OCI-LY7 (cell line): Measurements from ENCODE around the gene VPS35. TPM values are rescaled to one million over a fixed set of nuclear protein-coding genes. Genes with fewer than 3 reads are reported as not detected.

Experiments
- BruUV-seq: library from RNA; stranded (reverse); fragments of 400-500 nt; replicated peaks from 2 replicates; lab custom pipeline; 2021; lab: Mats Ljungman, UMichigan
- CTCF ChIA-PET: fragments of 300-600 bp; sonication (Branson Sonifier 250); formaldehyde crosslinking; loops from one replicate; lab custom pipeline; 2022; ENCODE audit warnings: antibody characterized with exemption; ENCODE audit not compliant: unreplicated experiment; lab: Charles Lee
- POLR2A ChIA-PET: fragments of 300-600 bp; sonication (Branson Sonifier 250); formaldehyde crosslinking; loops from one replicate; lab custom pipeline; 2022; ENCODE audit warnings: antibody characterized with exemption; lab: Charles Lee
- DNase-seq: peaks from one replicate; pipeline ENCODE4 v3.0.0-alpha.2; 2015; ENCODE audit warnings: low spot score
- H2AFZ ChIP-seq: fragments of 200-600 bp; sonication (generic), shearing (Covaris generic); 2 replicates; pipeline ENCODE4 v1.6.1; 2014; ENCODE audit warnings: mild to moderate bottlenecking, antibody characterized with exemption, low read length, moderate library complexity
- H3K27ac ChIP-seq: fragments of 200-600 bp; sonication (generic); 2 replicates; pipeline ENCODE4 v1.5.1; 2014; ENCODE audit warnings: mixed run types, low read depth, mild to moderate bottlenecking, moderate library complexity, low read length, inconsistent platforms; ENCODE audit not compliant: poor library complexity, severe bottlenecking
- H3K36me3 ChIP-seq: fragments of 200-600 bp; sonication (generic); 2 replicates; pipeline ENCODE4 v1.6.1; 2014; ENCODE audit warnings: mild to moderate bottlenecking, antibody characterized with exemption, low read length, moderate library complexity, mixed read lengths; ENCODE audit not compliant: insufficient read depth
- H3K4me1 ChIP-seq: fragments of 200-600 bp; sonication (generic); 2 replicates; pipeline ENCODE4 v1.5.1; 2014; ENCODE audit warnings: mild to moderate bottlenecking, low read length; ENCODE audit not compliant: insufficient read depth, poor library complexity, severe bottlenecking
- H3K4me2 ChIP-seq: fragments of 200-600 bp; sonication (generic); 2 replicates; pipeline ENCODE4 v1.6.1; 2014; ENCODE audit warnings: mild to moderate bottlenecking, low read length
- H3K4me3 ChIP-seq: fragments of 200-600 bp; sonication (generic); 2 replicates; pipeline ENCODE4 v1.5.1; 2014; ENCODE audit warnings: mild to moderate bottlenecking, low read depth, low read length; ENCODE audit not compliant: poor library complexity, severe bottlenecking
- H3K79me2 ChIP-seq: fragments of 200-600 bp; sonication (generic); 2 replicates; pipeline ENCODE4 v1.6.1; 2016; ENCODE audit warnings: low read depth, mild to moderate bottlenecking, low read length, moderate library complexity, mixed read lengths; ENCODE audit not compliant: insufficient read depth
- H3K9me2 ChIP-seq: fragments of 200-600 bp; sonication (generic); 2 replicates; pipeline ENCODE4 v1.6.1; 2016; ENCODE audit warnings: mild to moderate bottlenecking, low read length, mixed read lengths; ENCODE audit not compliant: insufficient read depth
- H3K9me3 ChIP-seq: fragments of 200-600 bp; sonication (generic); 2 replicates; pipeline ENCODE4 v1.6.1; 2014; ENCODE audit warnings: mild to moderate bottlenecking, mixed run types, low read length, mixed read lengths
- H4K20me1 ChIP-seq: fragments of 200-600 bp; sonication (generic); 2 replicates; pipeline ENCODE4 v1.6.1; 2014; ENCODE audit warnings: mild to moderate bottlenecking, antibody characterized with exemption, low read length, moderate library complexity, mixed read lengths; ENCODE audit not compliant: insufficient read depth
- EZH2phosphoT487 ChIP-seq: fragments of 200-600 bp; sonication (generic); IDR thresholded peaks from 2 replicates; pipeline ENCODE4 v1.6.1; 2018; ENCODE audit warnings: low read depth, borderline replicate concordance, mild to moderate bottlenecking, mixed run types, antibody characterized with exemption, low read length, moderate library complexity, mixed read lengths
- intact Hi-C: fragments of 100-400 bp; cut with micrococcal nuclease; formaldehyde crosslinking; loops from one replicate; pipeline ENCODE4 v1.10.0; 2022; ENCODE audit not compliant: unreplicated experiment
- total RNA-seq, 2 experiments: library from RNA; depleted of rRNA in 1 of 2; stranded (reverse); fragments of >200 nt in 1 of 2; shearing (Covaris generic) in 1 of 2; gene quantifications; 2 replicates each; pipeline ENCODE4 v1.2.3, GENCODE V29; 2014 to 2022
- TF ChIP-seq, protein P1 (sequence below): fragments of 200-600 bp; sonication (generic); conservative IDR thresholded peaks from 2 replicates; pipeline ENCODE4 v1.5.1; 2014; ENCODE audit warnings: mild to moderate bottlenecking, antibody characterized with exemption, low read length, moderate library complexity, mixed read lengths

The VPS35 gene
- total RNA-seq, 2 experiments from 2014 or later = 64.6 to 100 TPM

DNA sequence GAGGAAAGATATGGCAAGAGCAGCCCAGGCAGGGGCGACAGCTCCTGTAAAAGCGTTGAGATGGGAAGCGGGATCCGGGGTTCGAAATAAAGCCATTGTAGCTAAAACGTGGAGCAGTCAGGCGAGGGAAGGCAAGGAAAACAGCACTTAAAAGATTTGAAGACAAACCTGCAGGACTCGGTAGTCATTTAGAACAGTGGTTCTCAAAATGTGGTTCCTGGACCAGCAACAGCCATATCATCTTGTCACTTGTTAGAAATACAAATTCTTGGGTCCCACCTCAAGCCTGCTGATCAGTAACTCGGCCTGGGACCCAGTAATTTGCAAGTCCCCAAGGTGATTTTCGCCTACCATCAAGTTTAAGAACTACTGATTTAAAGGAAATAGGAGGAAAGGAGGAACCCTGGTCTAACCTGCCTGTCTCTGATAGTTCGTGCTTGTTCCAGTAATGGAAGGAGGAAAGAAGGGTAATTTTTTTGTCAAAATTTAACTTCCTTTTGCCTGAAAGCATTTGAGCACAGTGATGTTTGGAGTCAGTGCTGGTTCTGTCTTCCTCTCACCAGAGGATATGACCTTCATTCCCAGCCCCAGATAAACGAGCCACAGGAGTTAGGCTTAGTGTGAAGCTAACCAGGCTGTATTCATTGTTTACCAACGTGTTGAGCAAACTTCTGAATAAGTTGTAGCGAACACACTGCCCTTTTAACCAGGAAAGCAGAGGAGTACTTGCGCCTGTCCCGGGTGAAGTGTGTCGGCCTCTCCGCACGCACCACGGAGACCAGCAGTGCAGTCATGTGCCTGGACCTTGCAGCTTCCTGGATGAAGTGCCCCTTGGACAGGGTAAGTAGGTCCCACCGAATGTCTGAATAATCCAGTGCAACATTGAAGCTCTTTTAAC lies 1.6 kb upstream of the VPS35 start:
- ChIA-PET POLR2A (interaction anchor here (1.0 to 3.6 kb wide), 11 partner anchors 8 to 199 kb away, joined by 3 to 20 read pairs (median 4); no protein-coding TSS in a partner anchor), CTCF (interaction anchor here (0.6 kb wide), 1 partner anchor 111 kb away, joined by 3 read pairs; no protein-coding TSS in a partner anchor)
- H3K9me2 ChIP-seq = no peaks in the 10 kb centered on the region
- H3K27ac ChIP-seq = peak overlapping the region; percentile 79
- peaks cover 47% of the 10 kb centered on the region for H3K36me3 ChIP-seq
- TF ChIP-seq EZH2phosphoT487 = no peak
- TF ChIP-seq, protein P1, sequence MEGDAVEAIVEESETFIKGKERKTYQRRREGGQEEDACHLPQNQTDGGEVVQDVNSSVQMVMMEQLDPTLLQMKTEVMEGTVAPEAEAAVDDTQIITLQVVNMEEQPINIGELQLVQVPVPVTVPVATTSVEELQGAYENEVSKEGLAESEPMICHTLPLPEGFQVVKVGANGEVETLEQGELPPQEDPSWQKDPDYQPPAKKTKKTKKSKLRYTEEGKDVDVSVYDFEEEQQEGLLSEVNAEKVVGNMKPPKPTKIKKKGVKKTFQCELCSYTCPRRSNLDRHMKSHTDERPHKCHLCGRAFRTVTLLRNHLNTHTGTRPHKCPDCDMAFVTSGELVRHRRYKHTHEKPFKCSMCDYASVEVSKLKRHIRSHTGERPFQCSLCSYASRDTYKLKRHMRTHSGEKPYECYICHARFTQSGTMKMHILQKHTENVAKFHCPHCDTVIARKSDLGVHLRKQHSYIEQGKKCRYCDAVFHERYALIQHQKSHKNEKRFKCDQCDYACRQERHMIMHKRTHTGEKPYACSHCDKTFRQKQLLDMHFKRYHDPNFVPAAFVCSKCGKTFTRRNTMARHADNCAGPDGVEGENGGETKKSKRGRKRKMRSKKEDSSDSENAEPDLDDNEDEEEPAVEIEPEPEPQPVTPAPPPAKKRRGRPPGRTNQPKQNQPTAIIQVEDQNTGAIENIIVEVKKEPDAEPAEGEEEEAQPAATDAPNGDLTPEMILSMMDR = peak; percentile 47
- H3K4me1 ChIP-seq = peaks cover 34% of the 10 kb centered on the region
- H3K4me2 ChIP-seq = peak overlapping the region; percentile 97
- peak; percentile 39 for DNase-seq
- H3K9me3 ChIP-seq = no peaks in the 10 kb centered on the region
- peak overlapping the region; percentile 90 for H3K4me3 ChIP-seq
- BruUV-seq = no TSS peak
- peaks cover 50% of the 10 kb centered on the region for H4K20me1 ChIP-seq
- no peak overlapping the region for H2AFZ ChIP-seq
- H3K79me2 ChIP-seq = peaks cover 72% of the 10 kb centered on the region
- intact Hi-C loops = loop anchor here (2.0 kb wide), 1 partner anchor 52 kb away; no protein-coding TSS in a partner anchor

DNA sequence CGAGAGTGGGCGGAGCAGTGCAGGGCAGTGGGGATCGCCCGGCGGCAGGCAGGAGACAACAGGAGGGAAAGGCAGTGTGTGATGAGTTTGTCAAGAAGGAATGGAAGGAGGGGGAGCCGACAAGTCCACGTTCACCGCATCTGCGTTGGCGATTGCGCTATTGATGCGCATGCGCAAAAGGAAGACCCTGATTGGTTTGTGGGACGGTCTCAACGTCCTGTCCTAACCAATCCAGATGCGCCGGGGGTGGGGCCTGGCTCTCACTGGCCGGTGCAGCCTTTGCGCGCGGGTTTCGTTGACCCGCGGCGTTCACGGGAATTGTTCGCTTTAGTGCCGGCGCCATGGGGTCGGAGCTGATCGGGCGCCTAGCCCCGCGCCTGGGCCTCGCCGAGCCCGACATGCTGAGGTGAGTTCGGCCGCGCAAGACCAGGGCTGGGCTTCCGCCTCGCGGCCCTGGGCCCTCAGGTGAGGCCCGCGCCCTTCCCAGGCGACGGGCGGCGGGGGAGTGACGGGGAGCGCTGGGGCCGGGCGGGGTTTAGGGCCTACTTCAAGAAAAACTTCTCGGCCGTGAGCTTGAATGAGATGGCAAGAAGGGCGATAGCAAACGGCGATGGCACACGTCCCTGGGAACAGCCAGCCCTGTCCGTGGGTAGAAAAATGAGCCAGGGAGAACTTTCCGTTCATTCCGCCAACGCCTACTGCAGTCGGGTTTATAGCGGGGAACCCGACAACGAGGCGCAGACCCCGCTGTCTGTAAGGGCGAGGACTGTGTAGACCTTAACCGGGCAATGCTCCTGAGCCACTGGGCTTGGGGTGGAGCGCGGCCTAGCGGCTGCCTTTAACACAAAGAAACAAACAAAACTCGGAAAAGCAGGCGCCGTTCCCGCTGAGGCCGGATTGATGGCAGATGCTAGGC lies 645 bp upstream of the VPS35 start, which contains the start of gene ORC6:
TSS of gene ORC6 (plus strand) at position 295 of the 916 bp plus-strand sequence. CDS start at position 342, 47 bp downstream.
- Histone ChIP-seq H3K9me2 (no peaks in the 10 kb centered on the region; the same call in 1 of the 2 replicates), H3K4me3 (peak within 1 kb of the TSS; percentile 90), H3K27ac (peak within 1 kb of the TSS; percentile 79), H3K9me3 (no peaks in the 10 kb centered on the region), H3K79me2 (peaks cover 78% of the 10 kb centered on the region), H2AFZ (peak within 1 kb of the TSS; percentile 69), H4K20me1 (peaks cover 55% of the 10 kb centered on the region), H3K4me2 (peak within 1 kb of the TSS; percentile 97), H3K36me3 (peaks cover 38% of the 10 kb centered on the region), H3K4me1 (peaks cover 34% of the 10 kb centered on the region)
- peak; percentile 98 for DNase-seq
- CTCF ChIA-PET = interaction anchor here (0.6 kb wide), 1 partner anchor 112 kb away, joined by 3 read pairs; no protein-coding TSS in a partner anchor
- BruUV-seq = no TSS peak
- no peak for TF ChIP-seq EZH2phosphoT487
- TF ChIP-seq, protein P1 = peak; percentile 85
- POLR2A ChIA-PET = interaction anchor here (0.6 to 2.1 kb wide), 10 partner anchors 9 to 472 kb away, joined by 3 to 10 read pairs (median 3); no protein-coding TSS in a partner anchor
- intact Hi-C loops = loop anchor here (1.0 to 5.0 kb wide), 6 partner anchors 53 to 218 kb away; partner anchors contain the start of genes C16orf87, GPT2 and SHCBP1
